PFSK-1 (cell line): ENCODE results near the gene LTBP1.

Source experiments
- FOXP2 ChIP-seq: optimal IDR thresholded peaks from 2 replicates; pipeline ENCODE3; 2011; ENCODE audit warnings: borderline replicate concordance, control low read depth, inconsistent platforms; ENCODE audit not compliant: insufficient read depth; ENCODE audit errors: extremely low read length, extremely low read depth
- POLR2AphosphoS5 ChIP-seq: IDR thresholded peaks from 2 replicates; pipeline ENCODE4 v1.6.1; 2012; ENCODE audit warnings: low read depth, mild to moderate bottlenecking, control low read depth, low read length, moderate library complexity
- SIN3A ChIP-seq: IDR thresholded peaks from 2 replicates; pipeline ENCODE4 v1.6.1; 2012; ENCODE audit warnings: mild to moderate bottlenecking, low read length, moderate library complexity, borderline replicate concordance; ENCODE audit not compliant: insufficient read depth
- TAF1 ChIP-seq: IDR thresholded peaks from 2 replicates; pipeline ENCODE4 v1.6.1; 2012; ENCODE audit warnings: low read length, control low read depth, borderline replicate concordance; ENCODE audit not compliant: insufficient read depth
- TF ChIP-seq, protein P1 (sequence below), 2 experiments: IDR thresholded peaks; 2 replicates each; pipeline versions ENCODE4 v1.6.1 to v1.8.0; 2011 to 2012; ENCODE audit warnings: low read depth in 2 of 2, low read length in 2 of 2, control low read depth in 1 of 2, inconsistent platforms in 1 of 2, mild to moderate bottlenecking in 1 of 2, moderate library complexity in 1 of 2; ENCODE audit not compliant: insufficient read depth in 1 of 2

Gene LTBP1

DNA sequence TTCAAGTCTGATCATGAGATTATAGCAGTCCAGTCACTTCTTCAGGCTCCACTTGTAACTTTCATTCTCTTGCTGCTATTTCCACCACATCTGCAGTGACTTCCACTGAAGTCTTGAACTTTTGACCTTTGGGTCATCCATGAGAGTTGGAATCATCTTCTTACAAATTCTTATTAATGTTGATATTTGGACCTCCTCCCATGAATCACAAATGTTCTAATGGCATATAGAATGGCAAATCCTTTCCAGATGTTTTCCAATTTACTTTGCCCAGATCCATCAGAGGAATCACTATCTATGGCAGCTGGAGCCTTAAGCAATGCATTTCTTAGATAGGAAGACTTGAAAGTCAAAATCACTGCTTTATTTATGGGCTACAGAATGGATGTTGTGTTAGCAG lies 159.4 kb downstream of the LTBP1 start:
- TF ChIP-seq SIN3A (no peak), TAF1 (no peak)

DNA sequence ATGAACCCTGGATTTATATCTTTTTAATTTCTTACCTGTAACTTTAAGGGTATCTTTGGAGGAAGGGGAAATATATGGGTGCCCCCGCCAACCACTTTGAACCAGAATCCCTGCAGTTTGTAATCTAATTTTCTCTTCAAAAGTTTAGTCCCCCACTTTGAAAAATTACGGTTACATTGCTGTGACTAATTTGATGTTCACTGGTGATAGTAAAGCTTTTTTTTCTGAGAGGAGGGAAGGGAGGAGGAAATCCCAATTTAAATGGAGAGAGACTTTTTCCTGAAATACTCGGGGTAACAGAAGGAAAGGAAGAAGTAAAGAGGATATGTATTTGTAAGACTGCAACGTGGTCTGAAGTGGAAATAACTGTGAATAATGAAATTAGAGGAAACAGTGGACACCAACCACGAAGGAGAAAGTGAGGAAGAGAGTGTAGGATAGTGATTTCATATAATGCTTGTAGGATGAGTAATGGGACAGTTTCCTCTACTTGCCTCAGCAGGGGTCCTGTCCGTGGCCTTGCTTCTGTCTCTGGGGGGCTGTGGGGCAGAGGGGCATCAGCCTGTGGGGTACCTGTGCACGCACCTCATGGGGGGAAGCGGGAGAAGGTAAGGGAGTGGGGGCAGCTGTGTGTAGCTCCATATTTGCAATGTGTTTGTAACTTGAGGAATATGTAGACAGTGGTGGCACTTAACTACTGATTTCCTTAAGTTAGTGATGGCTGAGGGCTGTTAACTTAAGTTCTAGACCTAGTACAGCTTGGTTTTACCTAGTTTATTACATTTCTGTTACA lies 161.1 kb downstream of the LTBP1 start:
- TF ChIP-seq SIN3A = no peak
- TF ChIP-seq FOXP2 = no peak
- no peak for TF ChIP-seq POLR2AphosphoS5
- TF ChIP-seq, protein P1, sequence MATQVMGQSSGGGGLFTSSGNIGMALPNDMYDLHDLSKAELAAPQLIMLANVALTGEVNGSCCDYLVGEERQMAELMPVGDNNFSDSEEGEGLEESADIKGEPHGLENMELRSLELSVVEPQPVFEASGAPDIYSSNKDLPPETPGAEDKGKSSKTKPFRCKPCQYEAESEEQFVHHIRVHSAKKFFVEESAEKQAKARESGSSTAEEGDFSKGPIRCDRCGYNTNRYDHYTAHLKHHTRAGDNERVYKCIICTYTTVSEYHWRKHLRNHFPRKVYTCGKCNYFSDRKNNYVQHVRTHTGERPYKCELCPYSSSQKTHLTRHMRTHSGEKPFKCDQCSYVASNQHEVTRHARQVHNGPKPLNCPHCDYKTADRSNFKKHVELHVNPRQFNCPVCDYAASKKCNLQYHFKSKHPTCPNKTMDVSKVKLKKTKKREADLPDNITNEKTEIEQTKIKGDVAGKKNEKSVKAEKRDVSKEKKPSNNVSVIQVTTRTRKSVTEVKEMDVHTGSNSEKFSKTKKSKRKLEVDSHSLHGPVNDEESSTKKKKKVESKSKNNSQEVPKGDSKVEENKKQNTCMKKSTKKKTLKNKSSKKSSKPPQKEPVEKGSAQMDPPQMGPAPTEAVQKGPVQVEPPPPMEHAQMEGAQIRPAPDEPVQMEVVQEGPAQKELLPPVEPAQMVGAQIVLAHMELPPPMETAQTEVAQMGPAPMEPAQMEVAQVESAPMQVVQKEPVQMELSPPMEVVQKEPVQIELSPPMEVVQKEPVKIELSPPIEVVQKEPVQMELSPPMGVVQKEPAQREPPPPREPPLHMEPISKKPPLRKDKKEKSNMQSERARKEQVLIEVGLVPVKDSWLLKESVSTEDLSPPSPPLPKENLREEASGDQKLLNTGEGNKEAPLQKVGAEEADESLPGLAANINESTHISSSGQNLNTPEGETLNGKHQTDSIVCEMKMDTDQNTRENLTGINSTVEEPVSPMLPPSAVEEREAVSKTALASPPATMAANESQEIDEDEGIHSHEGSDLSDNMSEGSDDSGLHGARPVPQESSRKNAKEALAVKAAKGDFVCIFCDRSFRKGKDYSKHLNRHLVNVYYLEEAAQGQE (IDR thresholded peaks at IDR 0.05; ENCODE audit: insufficient read depth in 1 of 2, low read depth in 2 of 2, low read length in 2 of 2) = no peak
- no peak for TF ChIP-seq TAF1

DNA sequence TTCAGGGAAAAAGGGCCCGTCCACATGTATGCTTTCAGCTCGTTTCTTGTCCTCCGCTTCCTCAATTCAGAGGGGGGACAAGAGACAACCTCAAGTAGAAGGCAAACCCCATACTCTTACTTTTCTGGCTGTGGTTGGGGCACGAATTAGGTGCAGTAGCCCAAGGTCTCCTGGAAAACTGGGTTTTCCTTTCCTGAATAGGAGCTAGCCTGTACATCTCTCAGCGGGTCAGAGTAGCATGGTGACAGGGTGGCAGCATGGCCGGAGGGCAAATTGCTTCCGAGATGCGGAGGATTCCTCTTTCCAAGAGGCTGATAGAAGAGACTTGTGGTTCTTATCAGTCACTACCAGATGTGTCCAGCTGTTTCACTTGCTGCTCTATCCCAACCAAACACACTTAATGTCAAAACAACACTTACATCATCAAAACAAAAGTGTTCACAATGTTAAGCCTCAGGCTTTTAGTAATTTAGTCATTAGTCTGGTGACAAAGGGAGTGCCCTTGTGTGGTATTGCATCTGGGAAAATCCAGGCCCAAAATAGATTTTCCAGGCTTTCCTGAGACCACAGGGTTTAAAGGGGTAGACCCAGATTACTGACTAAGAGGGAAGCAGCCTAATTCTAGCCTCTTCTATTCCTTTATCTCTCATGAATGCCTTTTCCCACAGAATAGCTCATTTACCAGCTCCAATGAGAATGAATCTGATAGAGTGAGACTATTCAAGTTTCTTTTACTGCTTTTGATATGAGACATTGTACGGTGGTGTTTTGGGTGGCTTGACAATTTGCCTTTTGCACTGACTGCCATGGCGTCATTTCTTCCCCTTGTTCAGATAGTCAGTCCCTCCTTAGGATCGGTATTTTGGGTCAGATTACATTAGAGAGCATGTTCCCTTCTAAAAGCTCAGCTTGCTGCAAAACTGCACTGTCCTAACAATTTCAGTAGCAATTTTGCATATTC lies 162.0 kb downstream of the LTBP1 start:
- TF ChIP-seq SIN3A (no peak), FOXP2 (no peak), POLR2AphosphoS5 (no peak), TAF1 (no peak)
- TF ChIP-seq, protein P1 (IDR thresholded peaks at IDR 0.05; ENCODE audit: insufficient read depth in 1 of 2, low read depth in 2 of 2, low read length in 2 of 2) = no peak

DNA sequence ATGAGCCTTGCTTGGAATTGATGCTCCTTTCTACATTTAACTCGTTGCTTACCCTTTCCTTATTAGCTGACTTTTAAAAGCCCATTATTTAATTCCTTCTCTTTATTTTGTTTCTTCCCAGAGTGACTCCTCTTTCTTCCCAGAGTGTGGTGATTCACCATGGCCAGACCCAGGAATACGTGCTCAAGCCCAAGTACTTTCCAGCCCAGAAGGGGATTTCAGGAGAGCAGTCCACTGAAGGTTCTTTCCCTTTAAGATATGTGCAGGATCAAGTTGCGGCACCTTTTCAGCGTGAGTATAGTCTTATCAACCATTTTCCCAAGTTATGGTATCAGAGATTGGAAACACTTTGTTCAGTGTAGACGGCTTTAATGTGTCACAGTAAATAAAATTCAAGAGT lies 163.7 kb downstream of the LTBP1 start:
- TF ChIP-seq POLR2AphosphoS5 = no peak
- TF ChIP-seq SIN3A = no peak
- TF ChIP-seq, protein P1 (IDR thresholded peaks at IDR 0.05; ENCODE audit: insufficient read depth in 1 of 2, low read depth in 2 of 2, low read length in 2 of 2) = no peak
- no peak for TF ChIP-seq FOXP2
- TF ChIP-seq TAF1 = no peak

DNA sequence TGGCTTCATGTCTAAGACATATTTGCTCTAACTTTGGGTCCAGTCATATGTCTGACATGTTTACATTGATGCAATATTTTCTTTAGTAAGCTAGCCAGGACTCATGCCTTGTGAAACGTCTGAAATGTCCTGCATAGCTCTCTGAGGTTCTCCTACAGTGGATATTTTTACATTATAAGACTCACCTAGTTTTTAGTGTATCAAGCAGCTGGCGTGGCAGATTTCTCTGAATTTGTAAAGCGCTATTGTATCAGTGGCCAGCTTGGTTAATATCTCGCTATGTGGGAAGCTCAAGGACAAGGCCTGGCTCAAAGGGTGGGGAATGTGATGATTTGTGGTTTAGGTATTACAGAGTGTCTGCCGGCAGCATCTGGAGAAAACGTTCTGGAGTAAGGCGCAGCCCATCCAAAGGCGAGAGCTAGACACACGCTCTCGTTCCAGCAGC lies 164.3 kb downstream of the LTBP1 start:
- no peak for TF ChIP-seq SIN3A
- no peak for TF ChIP-seq POLR2AphosphoS5
- no peak for TF ChIP-seq TAF1
- no peak for TF ChIP-seq FOXP2
- TF ChIP-seq, protein P1 (IDR thresholded peaks at IDR 0.05; ENCODE audit: insufficient read depth in 1 of 2, low read depth in 2 of 2, low read length in 2 of 2) = no peak
